ENCODE measurements around the gene ETV4. TPM values are rescaled to one million over a fixed set of nuclear protein-coding genes. Genes with fewer than 3 reads are reported as not detected.

The ETV4 gene
- total RNA-seq, 4 donors from 2014 or later, result 5.6 to 7.1 (median 6.3) TPM

DNA sequence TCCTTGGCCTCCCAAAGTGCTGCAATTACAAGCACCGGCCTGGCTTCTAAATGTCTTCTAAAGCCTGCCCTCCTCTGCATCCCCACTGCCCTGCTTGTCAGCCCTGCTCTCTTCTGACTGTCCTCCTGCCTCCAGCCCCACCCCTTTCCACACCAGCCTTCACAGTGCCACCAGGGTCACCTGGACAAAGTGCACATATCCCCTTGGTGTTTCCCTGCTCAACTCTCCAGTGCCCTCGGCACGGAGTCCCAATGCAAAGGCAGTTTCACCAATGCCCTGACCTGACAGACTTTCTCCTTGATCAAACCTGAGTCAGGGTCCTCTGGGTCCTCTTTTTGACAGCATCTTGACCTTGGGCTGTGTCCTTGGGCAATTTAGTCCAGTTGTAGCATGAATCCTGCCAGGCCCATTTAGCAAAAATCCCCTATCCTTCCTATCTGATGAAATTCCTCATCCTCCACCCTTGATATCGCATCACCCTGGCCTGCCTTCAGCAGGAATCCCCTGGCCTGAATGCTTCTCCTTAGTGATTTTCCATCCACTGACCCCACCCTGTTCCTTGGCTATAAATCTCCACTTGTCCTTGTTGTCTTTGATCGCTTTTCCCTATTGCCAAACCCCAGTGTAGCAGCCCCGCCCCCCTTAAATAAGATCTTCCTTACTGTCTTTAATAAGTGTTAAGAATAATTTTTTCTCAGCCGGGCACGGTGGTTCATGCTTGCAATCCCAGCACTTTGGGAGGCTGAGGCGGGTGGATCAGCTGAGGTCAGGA lies 42.7 kb upstream of the ETV4 start:
- TF ChIP-seq, protein P1, sequence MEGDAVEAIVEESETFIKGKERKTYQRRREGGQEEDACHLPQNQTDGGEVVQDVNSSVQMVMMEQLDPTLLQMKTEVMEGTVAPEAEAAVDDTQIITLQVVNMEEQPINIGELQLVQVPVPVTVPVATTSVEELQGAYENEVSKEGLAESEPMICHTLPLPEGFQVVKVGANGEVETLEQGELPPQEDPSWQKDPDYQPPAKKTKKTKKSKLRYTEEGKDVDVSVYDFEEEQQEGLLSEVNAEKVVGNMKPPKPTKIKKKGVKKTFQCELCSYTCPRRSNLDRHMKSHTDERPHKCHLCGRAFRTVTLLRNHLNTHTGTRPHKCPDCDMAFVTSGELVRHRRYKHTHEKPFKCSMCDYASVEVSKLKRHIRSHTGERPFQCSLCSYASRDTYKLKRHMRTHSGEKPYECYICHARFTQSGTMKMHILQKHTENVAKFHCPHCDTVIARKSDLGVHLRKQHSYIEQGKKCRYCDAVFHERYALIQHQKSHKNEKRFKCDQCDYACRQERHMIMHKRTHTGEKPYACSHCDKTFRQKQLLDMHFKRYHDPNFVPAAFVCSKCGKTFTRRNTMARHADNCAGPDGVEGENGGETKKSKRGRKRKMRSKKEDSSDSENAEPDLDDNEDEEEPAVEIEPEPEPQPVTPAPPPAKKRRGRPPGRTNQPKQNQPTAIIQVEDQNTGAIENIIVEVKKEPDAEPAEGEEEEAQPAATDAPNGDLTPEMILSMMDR (IDR thresholded peaks at IDR 0.05), result no peak
- TF ChIP-seq POLR2AphosphoS5 (IDR thresholded peaks at IDR 0.05), result no peak
- no peak for TF ChIP-seq EP300 (IDR thresholded peaks at IDR 0.05)
- TF ChIP-seq POLR2A (IDR thresholded peaks at IDR 0.05), result no peak

DNA sequence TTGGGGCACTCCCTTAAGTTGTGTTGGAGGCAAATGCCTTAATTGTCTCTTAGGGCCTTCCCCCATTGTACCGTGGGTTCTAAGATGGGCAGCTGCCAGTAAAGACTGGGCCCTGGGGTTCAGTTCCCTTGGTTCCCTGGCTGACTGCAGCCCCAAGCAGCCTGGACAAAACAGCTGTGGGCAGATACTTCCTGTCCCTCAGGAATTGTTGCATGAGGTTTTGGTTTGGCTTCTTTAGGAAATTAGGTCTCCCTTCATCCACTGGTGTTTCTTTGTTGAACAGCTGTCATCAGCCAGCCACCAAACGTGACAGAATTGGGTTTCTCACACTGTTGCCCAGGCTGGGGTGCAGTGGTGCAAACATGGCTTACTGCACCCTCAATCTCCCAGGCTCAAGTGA lies 42.0 kb upstream of the ETV4 start:
- DNase-seq (ENCODE audit: low spot score in 2 of 2), result no peak
- H3K27me3 ChIP-seq, result no peaks in the 10 kb centered on the region
- 17% methylated on average over 2 of the region's 2 CpGs for WGBS
- no peaks in the 10 kb centered on the region for H3K36me3 ChIP-seq
- TF ChIP-seq POLR2AphosphoS5 (IDR thresholded peaks at IDR 0.05) (no peak), EP300 (IDR thresholded peaks at IDR 0.05) (no peak), POLR2A (IDR thresholded peaks at IDR 0.05) (no peak)
- TF ChIP-seq, protein P1 (IDR thresholded peaks at IDR 0.05), result no peak
- H3K4me1 ChIP-seq, result peaks cover 51% of the 10 kb centered on the region
- H3K9me3 ChIP-seq, result no peaks in the 10 kb centered on the region
- no peak overlapping the region for H3K4me3 ChIP-seq
- H3K27ac ChIP-seq, result no peak overlapping the region

More for the DNA sequence above, 42.7 kb upstream of the ETV4 start:
- no peak overlapping the region for H3K4me3 ChIP-seq
- DNase-seq (ENCODE audit: low spot score in 2 of 2), result no peak
- H3K4me1 ChIP-seq, result peaks cover 51% of the 10 kb centered on the region
- no peaks in the 10 kb centered on the region for H3K36me3 ChIP-seq
- H3K9me3 ChIP-seq, result no peaks in the 10 kb centered on the region
- WGBS, result 60% methylated on average over 9 of the region's 9 CpGs
- no peaks in the 10 kb centered on the region for H3K27me3 ChIP-seq
- H3K27ac ChIP-seq, result no peak overlapping the region

DNA sequence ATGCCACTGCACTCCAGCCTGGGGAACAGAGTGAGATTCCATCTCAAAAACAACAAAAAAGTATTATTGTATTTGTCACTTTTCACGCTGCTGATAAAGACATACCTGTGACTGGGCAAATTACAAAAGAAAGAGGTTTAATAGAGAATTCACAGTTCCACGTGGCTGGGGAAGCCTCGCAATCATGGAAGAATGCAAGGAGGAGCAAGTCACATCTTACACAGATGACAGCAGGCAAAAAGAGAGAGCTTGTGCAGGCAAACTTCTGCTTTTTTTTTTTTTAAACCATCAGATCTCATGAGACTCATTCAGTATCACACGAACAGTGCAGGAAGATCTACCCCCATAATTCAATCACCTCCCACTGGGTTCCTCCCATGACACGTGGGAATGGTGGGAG lies 41.5 kb upstream of the ETV4 start:
- H3K27me3 ChIP-seq, result no peaks in the 10 kb centered on the region
- H3K27ac ChIP-seq, result no peak overlapping the region
- TF ChIP-seq POLR2AphosphoS5 (IDR thresholded peaks at IDR 0.05), result no peak
- no peak for TF ChIP-seq POLR2A (IDR thresholded peaks at IDR 0.05)
- TF ChIP-seq, protein P1 (IDR thresholded peaks at IDR 0.05), result no peak
- TF ChIP-seq EP300 (IDR thresholded peaks at IDR 0.05), result no peak
- DNase-seq (ENCODE audit: low spot score in 2 of 2), result no peak
- H3K36me3 ChIP-seq, result no peaks in the 10 kb centered on the region
- H3K9me3 ChIP-seq, result no peaks in the 10 kb centered on the region
- H3K4me1 ChIP-seq, result peaks cover 48% of the 10 kb centered on the region
- H3K4me3 ChIP-seq, result no peak overlapping the region
- WGBS, result 67% methylated on average over 5 of the region's 5 CpGs

DNA sequence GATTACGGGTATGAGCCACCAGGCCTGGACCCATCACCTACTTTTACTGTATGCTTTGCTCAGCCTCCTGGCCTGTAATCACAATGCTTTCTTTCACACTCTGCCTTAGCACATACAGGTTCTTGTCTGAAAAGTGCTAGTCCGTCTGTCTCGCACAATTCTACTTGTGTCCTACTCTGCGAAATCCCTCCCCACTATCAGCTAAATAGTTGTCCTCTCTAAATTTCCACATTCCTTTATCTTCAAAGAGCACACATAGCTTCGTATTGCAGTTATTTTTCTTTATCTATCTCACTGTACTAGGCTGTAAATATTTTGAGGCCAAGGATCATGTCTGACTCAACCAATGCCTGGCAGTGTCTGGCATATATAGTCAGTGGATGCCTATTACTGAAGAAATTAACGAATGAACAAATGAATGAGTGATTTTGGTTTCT lies 38.5 kb upstream of the ETV4 start:
- H3K27me3 ChIP-seq, result no peaks in the 10 kb centered on the region
- H3K27ac ChIP-seq, result no peak overlapping the region
- H3K4me1 ChIP-seq, result peaks cover 33% of the 10 kb centered on the region
- no peaks in the 10 kb centered on the region for H3K36me3 ChIP-seq
- 84% methylated on average over 6 of the region's 6 CpGs for WGBS
- H3K9me3 ChIP-seq, result no peaks in the 10 kb centered on the region
- no peak for TF ChIP-seq POLR2AphosphoS5 (IDR thresholded peaks at IDR 0.05)
- no peak for TF ChIP-seq POLR2A (IDR thresholded peaks at IDR 0.05)
- TF ChIP-seq EP300 (IDR thresholded peaks at IDR 0.05), result no peak
- TF ChIP-seq, protein P1 (IDR thresholded peaks at IDR 0.05), result no peak
- DNase-seq (ENCODE audit: low spot score in 2 of 2), result no peak
- no peak overlapping the region for H3K4me3 ChIP-seq

DNA sequence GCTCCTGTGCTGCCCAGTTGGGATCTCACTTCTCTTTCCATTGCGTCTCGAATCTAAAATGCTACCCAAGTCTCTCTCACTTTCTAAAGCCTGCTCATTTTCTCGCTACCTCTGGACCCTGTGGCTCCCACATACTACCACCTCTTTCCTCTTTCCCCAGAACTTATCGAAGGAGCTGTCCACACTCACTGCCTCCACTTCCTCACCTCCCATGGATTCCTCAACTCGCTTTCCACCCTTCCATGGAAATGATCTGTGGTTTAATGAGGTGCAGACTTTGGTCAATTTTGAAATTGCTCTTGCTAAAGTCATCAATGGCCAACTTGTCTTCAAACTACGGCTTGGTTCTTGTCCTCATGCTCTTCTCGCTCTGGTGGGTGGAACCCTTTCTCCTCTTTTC lies 37.2 kb upstream of the ETV4 start:
- no peak for DNase-seq (ENCODE audit: low spot score in 2 of 2)
- TF ChIP-seq POLR2A (IDR thresholded peaks at IDR 0.05) (no peak), POLR2AphosphoS5 (IDR thresholded peaks at IDR 0.05) (no peak), EP300 (IDR thresholded peaks at IDR 0.05) (no peak)
- TF ChIP-seq, protein P1 (IDR thresholded peaks at IDR 0.05), result no peak
- Histone ChIP-seq H3K4me3 (no peak overlapping the region), H3K27ac (no peak overlapping the region), H3K4me1 (peaks cover 35% of the 10 kb centered on the region), H3K9me3 (no peaks in the 10 kb centered on the region), H3K27me3 (no peaks in the 10 kb centered on the region), H3K36me3 (no peaks in the 10 kb centered on the region)
- WGBS, result 92% methylated on average over 7 of the region's 7 CpGs
